HFF-Myc (cell line): ENCODE data around the gene SPRED1.

Experiments used
- DNase-seq: peaks from one replicate; pipeline ENCODE4 v3.0.0-alpha.2; 2011; ENCODE audit warnings: low read depth; ENCODE audit errors: extremely low read depth
- H3K4me3 ChIP-seq: replicated peaks from 2 replicates; pipeline ENCODE4 v1.5.1; 2011; ENCODE audit warnings: low read depth, mild to moderate bottlenecking, control low read depth, low read length
- CTCF ChIP-seq: IDR thresholded peaks from 2 replicates; pipeline ENCODE4 v1.5.1; 2012; ENCODE audit warnings: mild to moderate bottlenecking, low read depth, low read length, control low read depth; ENCODE audit errors: missing control alignments

SPRED1 gene

GRCh38 chr15:38252481-38253350 is at the start of gene SPRED1:
SPRED1 (plus strand) TSS chr15:38252836; CDS start chr15:38253186, 350 bp downstream.
- TF ChIP-seq CTCF: no peak
- DNase-seq: no peak
- H3K4me3 ChIP-seq: peak within 1 kb of the TSS; percentile 93

- no peak for DNase-seq
Observed at GRCh38 chr15:38205526-38206272, 46.9 kb upstream of the SPRED1 start.

GRCh38 chr15:38207621-38208020 is 45.0 kb upstream of the SPRED1 start:
- no peak for DNase-seq
- H3K4me3 ChIP-seq: no peak overlapping the region
- no peak for TF ChIP-seq CTCF

More at GRCh38 chr15:38205526-38206272, 46.9 kb upstream of the SPRED1 start:
- TF ChIP-seq CTCF: no peak
- H3K4me3 ChIP-seq: no peak overlapping the region

GRCh38 chr15:38208206-38208605 is 44.4 kb upstream of the SPRED1 start:
- TF ChIP-seq CTCF: no peak
- no peak overlapping the region for H3K4me3 ChIP-seq
- DNase-seq: no peak

DNA sequence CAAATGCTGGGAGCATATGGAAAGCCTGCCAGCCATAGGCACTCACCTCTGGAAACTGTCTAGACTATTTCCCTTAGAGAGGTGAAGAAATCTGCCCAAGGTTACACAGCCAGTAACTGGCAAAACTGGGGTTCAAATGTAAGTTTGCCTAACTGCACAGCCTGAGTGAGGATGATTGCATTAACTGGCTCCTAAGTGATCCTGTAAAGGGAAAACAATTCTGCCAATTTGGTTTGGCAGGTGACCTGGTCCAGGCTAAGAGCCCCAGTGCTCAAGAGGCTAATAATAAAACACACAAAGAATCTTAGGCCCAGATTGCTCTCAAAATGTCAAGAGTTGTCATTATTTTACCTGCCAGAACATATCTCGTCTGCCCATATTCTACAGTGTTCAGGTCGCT is 43.9 kb upstream of the SPRED1 start:
- no peak for TF ChIP-seq CTCF
- no peak for DNase-seq
- H3K4me3 ChIP-seq: no peak overlapping the region

- H3K4me3 ChIP-seq: no peak overlapping the region
- DNase-seq: no peak
- TF ChIP-seq CTCF: no peak
Observed at GRCh38 chr15:38211249-38211648, 41.4 kb upstream of the SPRED1 start.
